H9 (cell line): ENCODE measurements around the gene ACVR1B. TPM values are rescaled to one million over a fixed set of nuclear protein-coding genes. Genes with fewer than 3 reads are reported as not detected.

Experiments used
- DNase-seq: peaks from one replicate; pipeline ENCODE4 v3.0.0-alpha.2; 2017
- H2AFZ ChIP-seq: one replicate; pipeline ENCODE4 v1.6.1; 2013; ENCODE audit warnings: mild to moderate bottlenecking, low read length, control low read depth, moderate library complexity
- H2AK5ac ChIP-seq: 2 replicates; pipeline ENCODE4 v1.6.1; 2013; ENCODE audit warnings: low read length, control low read depth, mixed read lengths; ENCODE audit not compliant: insufficient read length
- H2BK120ac ChIP-seq: one replicate; pipeline ENCODE4 v1.6.1; 2013; ENCODE audit warnings: low read depth, mild to moderate bottlenecking, low read length, control low read depth, inconsistent platforms; ENCODE audit not compliant: poor library complexity, severe bottlenecking
- H2BK12ac ChIP-seq: 2 replicates; pipeline ENCODE4 v1.6.1; 2013; ENCODE audit warnings: low read length, control low read depth, mixed read lengths, low read depth; ENCODE audit not compliant: insufficient read length
- H2BK15ac ChIP-seq: 2 replicates; pipeline ENCODE4 v1.6.1; 2013; ENCODE audit warnings: low read depth, low read length, control low read depth
- H2BK20ac ChIP-seq: one replicate; pipeline ENCODE4 v1.6.1; 2013; ENCODE audit warnings: low read depth, mild to moderate bottlenecking, low read length, control low read depth, inconsistent platforms; ENCODE audit not compliant: poor library complexity, severe bottlenecking
- H2BK5ac ChIP-seq: 2 replicates; pipeline ENCODE4 v1.6.1; 2013; ENCODE audit warnings: low read length, control low read depth, mixed read lengths; ENCODE audit not compliant: insufficient read length
- H3K14ac ChIP-seq: 2 replicates; pipeline ENCODE4 v1.6.1; 2013; ENCODE audit warnings: low read length, control low read depth; ENCODE audit not compliant: insufficient read depth
- H3K18ac ChIP-seq: 2 replicates; pipeline ENCODE4 v1.6.1; 2013; ENCODE audit warnings: low read depth, mild to moderate bottlenecking, mixed read lengths, low read length, control low read depth; ENCODE audit not compliant: insufficient read length
- H3K23ac ChIP-seq: 2 replicates; pipeline ENCODE4 v1.6.1; 2013; ENCODE audit warnings: low read length, control low read depth, mixed read lengths, low read depth; ENCODE audit not compliant: insufficient read length
- H3K23me2 ChIP-seq: 2 replicates; pipeline ENCODE4 v1.6.1; 2013; ENCODE audit warnings: low read depth, mild to moderate bottlenecking, mixed read lengths, low read length, control low read depth; ENCODE audit not compliant: insufficient read length, poor library complexity, severe bottlenecking
- H3K27ac ChIP-seq: 2 replicates; pipeline ENCODE4 v1.5.1; 2013; ENCODE audit warnings: low read length, control low read depth, mixed read lengths, low read depth; ENCODE audit not compliant: insufficient read length
- H3K27me3 ChIP-seq: 2 replicates; pipeline ENCODE4 v1.6.1; 2013; ENCODE audit warnings: low read length, control low read depth, inconsistent platforms; ENCODE audit not compliant: insufficient read depth
- H3K4ac ChIP-seq: 2 replicates; pipeline ENCODE4 v1.6.1; 2013; ENCODE audit warnings: low read depth, mild to moderate bottlenecking, control low read depth, inconsistent platforms, low read length, moderate library complexity
- H3K4me1 ChIP-seq: 2 replicates; pipeline ENCODE4 v1.6.1; 2013; ENCODE audit warnings: low read length, control low read depth, inconsistent platforms; ENCODE audit not compliant: insufficient read depth
- H3K4me2 ChIP-seq: 2 replicates; pipeline ENCODE4 v1.6.1; 2013; ENCODE audit warnings: low read length, control low read depth, mixed read lengths; ENCODE audit not compliant: insufficient read length, insufficient read depth
- H3K56ac ChIP-seq: 2 replicates; pipeline ENCODE4 v1.6.1; 2013; ENCODE audit warnings: low read depth, mild to moderate bottlenecking, mixed read lengths, low read length, control low read depth; ENCODE audit not compliant: insufficient read length
- H3K79me1 ChIP-seq: 2 replicates; pipeline ENCODE4 v1.6.1; 2013; ENCODE audit warnings: low read depth, mild to moderate bottlenecking, moderate library complexity, low read length, control low read depth, inconsistent platforms; ENCODE audit not compliant: insufficient read depth, poor library complexity, severe bottlenecking
- H3K79me2 ChIP-seq: 2 replicates; pipeline ENCODE4 v1.6.1; 2013; ENCODE audit warnings: low read length, control low read depth, inconsistent platforms; ENCODE audit not compliant: insufficient read depth
- H3K9ac ChIP-seq: 2 replicates; pipeline ENCODE4 v1.6.1; 2013; ENCODE audit warnings: low read length, control low read depth, mixed read lengths; ENCODE audit not compliant: insufficient read length; ENCODE audit errors: extremely low read depth
- H3K9me3 ChIP-seq: one replicate; pipeline ENCODE4 v1.6.1; 2013; ENCODE audit warnings: low read depth, low read length, inconsistent platforms; ENCODE audit not compliant: control insufficient read depth
- H3T11ph ChIP-seq: one replicate; pipeline ENCODE4 v1.6.1; 2013; ENCODE audit warnings: mild to moderate bottlenecking, low read length, control low read depth, inconsistent platforms
- H4K20me1 ChIP-seq: one replicate; pipeline ENCODE4 v1.6.1; 2013; ENCODE audit not compliant: control insufficient read depth, insufficient read length, insufficient read depth
- H4K5ac ChIP-seq: 2 replicates; pipeline ENCODE4 v1.6.1; 2013; ENCODE audit warnings: low read depth, mild to moderate bottlenecking, mixed read lengths, low read length, control low read depth; ENCODE audit not compliant: insufficient read length
- H4K8ac ChIP-seq: replicated peaks from 2 replicates; pipeline ENCODE4 v1.6.1; 2013; ENCODE audit warnings: low read length, control low read depth, mixed read lengths, low read depth; ENCODE audit not compliant: insufficient read length
- H4K91ac ChIP-seq: 2 replicates; pipeline ENCODE4 v1.6.1; 2013; ENCODE audit warnings: low read depth, mild to moderate bottlenecking, moderate library complexity, mixed read lengths, low read length, control low read depth; ENCODE audit not compliant: insufficient read length
- H3K27ac Mint-ChIP-seq, 3 experiments: 2 replicates in 2 of 3; 3 replicates in 1 of 3; pipeline ENCODE4 v1.8.0; 2020 to 2021; ENCODE audit warnings: mixed read lengths in 3 of 3, mild to moderate bottlenecking in 1 of 3, moderate library complexity in 1 of 3
- H3K27me3 Mint-ChIP-seq: 2 replicates; pipeline ENCODE4 v1.8.0; 2021; ENCODE audit warnings: low read depth, mild to moderate bottlenecking, moderate library complexity, mixed read lengths
- H3K36me3 Mint-ChIP-seq, 3 experiments: 2 replicates in 2 of 3; 3 replicates in 1 of 3; pipeline ENCODE4 v1.8.0; 2020 to 2021; ENCODE audit warnings: low read depth in 3 of 3, mixed read lengths in 3 of 3; ENCODE audit not compliant: insufficient read depth in 1 of 3
- H3K4me1 Mint-ChIP-seq, 2 experiments: 2 replicates each; pipeline ENCODE4 v1.8.0; 2020; ENCODE audit warnings: mixed read lengths in 2 of 2
- H3K4me3 Mint-ChIP-seq, 2 experiments: 2 replicates in 1 of 2; 3 replicates in 1 of 2; pipeline ENCODE4 v1.8.0; 2020 to 2021; ENCODE audit warnings: mild to moderate bottlenecking in 2 of 2, mixed read lengths in 2 of 2, moderate library complexity in 1 of 2
- H3K9me3 Mint-ChIP-seq, 2 experiments: 2 replicates in 1 of 2; 3 replicates in 1 of 2; pipeline ENCODE4 v1.8.0; 2020; ENCODE audit warnings: mild to moderate bottlenecking in 2 of 2, mixed read lengths in 2 of 2, moderate library complexity in 1 of 2
- WGBS: extraction: QIAGEN DNeasy Blood & Tissue Kit; methylation state at CpG from one replicate; pipeline ENCODE4 v1.1.7; 2013; ENCODE audit warnings: missing lambda C conversion rate, low lambda C conversion rate, mixed read lengths; ENCODE audit not compliant: insufficient read length; ENCODE audit errors: extremely low coverage; 5-methylcytosine and 5-hydroxymethylcytosine counted together
- total RNA-seq: library from RNA; stranded (reverse); gene quantifications from 2 replicates; pipeline ENCODE4 v1.2.1, GENCODE V29; 2021
- TF ChIP-seq, protein P1 (sequence below): fragments of 200-600 bp; sonication (generic); conservative IDR thresholded peaks from 3 replicates; pipeline ENCODE4 v1.8.0; 2021; ENCODE audit warnings: antibody characterized with exemption, mild to moderate bottlenecking

The ACVR1B gene
- total RNA-seq, 1 experiment from 2014 or later = 16.3 TPM

DNA sequence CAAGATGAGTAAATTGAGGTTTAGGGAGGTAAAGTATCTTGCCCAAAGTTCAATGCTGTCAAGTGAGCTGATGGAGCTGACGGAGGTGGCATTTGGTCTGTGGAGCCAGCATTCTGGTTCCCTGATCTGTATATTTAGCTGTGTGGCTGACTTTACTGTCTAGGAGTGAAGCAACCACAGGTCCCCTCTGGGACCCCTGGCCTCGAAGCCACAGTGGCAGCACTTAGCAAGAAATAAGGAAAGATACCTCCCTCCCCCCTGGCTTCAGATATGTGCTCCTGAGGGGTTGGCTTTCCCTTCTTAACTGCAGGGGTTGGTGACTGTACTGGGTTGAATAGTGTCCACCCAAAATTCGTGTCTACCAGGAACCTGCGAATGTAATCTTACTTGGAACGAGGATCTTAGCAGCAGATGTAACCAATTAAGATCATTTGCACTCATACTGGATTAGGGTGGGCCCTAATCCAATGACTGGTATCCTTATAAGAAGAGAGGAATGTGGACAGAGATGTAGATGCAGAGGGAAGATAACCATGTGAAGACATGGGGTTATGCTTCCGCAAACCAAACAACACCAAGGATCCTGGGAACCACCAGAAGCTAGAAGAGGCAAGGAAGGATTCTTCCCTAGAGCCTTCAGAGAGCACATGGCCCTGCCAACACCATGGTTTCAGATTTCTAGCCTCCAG is 2.0 kb upstream of the ACVR1B start:
- Histone ChIP-seq H3K4ac (no peak overlapping the region), H3K23me2 (peaks cover 12% of the 10 kb centered on the region)
- TF ChIP-seq, protein P1, sequence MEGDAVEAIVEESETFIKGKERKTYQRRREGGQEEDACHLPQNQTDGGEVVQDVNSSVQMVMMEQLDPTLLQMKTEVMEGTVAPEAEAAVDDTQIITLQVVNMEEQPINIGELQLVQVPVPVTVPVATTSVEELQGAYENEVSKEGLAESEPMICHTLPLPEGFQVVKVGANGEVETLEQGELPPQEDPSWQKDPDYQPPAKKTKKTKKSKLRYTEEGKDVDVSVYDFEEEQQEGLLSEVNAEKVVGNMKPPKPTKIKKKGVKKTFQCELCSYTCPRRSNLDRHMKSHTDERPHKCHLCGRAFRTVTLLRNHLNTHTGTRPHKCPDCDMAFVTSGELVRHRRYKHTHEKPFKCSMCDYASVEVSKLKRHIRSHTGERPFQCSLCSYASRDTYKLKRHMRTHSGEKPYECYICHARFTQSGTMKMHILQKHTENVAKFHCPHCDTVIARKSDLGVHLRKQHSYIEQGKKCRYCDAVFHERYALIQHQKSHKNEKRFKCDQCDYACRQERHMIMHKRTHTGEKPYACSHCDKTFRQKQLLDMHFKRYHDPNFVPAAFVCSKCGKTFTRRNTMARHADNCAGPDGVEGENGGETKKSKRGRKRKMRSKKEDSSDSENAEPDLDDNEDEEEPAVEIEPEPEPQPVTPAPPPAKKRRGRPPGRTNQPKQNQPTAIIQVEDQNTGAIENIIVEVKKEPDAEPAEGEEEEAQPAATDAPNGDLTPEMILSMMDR = no peak

More for the DNA sequence above, 2.0 kb upstream of the ACVR1B start:
- Histone ChIP-seq H2AK5ac (no peak overlapping the region), H3K56ac (no peak overlapping the region), H3K27me3 (peaks cover 24% of the 10 kb centered on the region; the same call in 1 of the 2 replicates), H3K79me1 (no peaks in the 10 kb centered on the region), H4K8ac (no peak overlapping the region), H2BK5ac (no peak overlapping the region), H4K5ac (no peak overlapping the region), H3K27ac (no peak overlapping the region), H2BK15ac (no peak overlapping the region), H4K91ac (no peak overlapping the region), H3K9ac (no peak overlapping the region), H2BK20ac (no peak overlapping the region), H3T11ph (no peak overlapping the region), H2BK12ac (no peak overlapping the region), H3K79me2 (0 out of 2 replicates have a peak, but pooled peaks cover 3% of the 10 kb centered on the region), H3K18ac (no peak overlapping the region), H2AFZ (no peak overlapping the region), H3K23ac (no peak overlapping the region), H4K20me1 (no peaks in the 10 kb centered on the region), H3K4me2 (no peak overlapping the region), H3K4me1 (no peaks in the 10 kb centered on the region), H3K9me3 (peaks cover under 1% of the 10 kb centered on the region), H3K14ac (no peak overlapping the region), H2BK120ac (no peak overlapping the region)
- peaks cover 0 to 5% (median 1%) of the 10 kb centered on the region in 3 experiments; a peak in 2 of 7 replicates for H3K36me3 Mint-ChIP-seq
- no peak overlapping the region for H3K4me3 Mint-ChIP-seq
- peaks cover 11 to 20% of the 10 kb centered on the region in 2 experiments for H3K4me1 Mint-ChIP-seq
- DNase-seq = no peak
- H3K27ac Mint-ChIP-seq = no peak overlapping the region
- H3K9me3 Mint-ChIP-seq = peaks cover 8 to 9% of the 10 kb centered on the region in 2 experiments
- H3K27me3 Mint-ChIP-seq = peaks cover 75% of the 10 kb centered on the region
- WGBS = no CpG with 5 or more reads among the region's 6 CpGs
